OCI-LY1 (cell line): ENCODE data around the gene SH3RF3.

Experiments
- CTCF ChIP-seq: fragments of 200-600 bp; sonication (generic), shearing (Covaris generic); IDR thresholded peaks from 2 replicates; pipeline ENCODE4 v1.5.1; 2017; ENCODE audit warnings: mild to moderate bottlenecking, antibody characterized with exemption, low read length, moderate library complexity, mixed read lengths
- EZH2 ChIP-seq: fragments of 200-600 bp; sonication (generic), shearing (Covaris generic); IDR thresholded peaks from 2 replicates; pipeline ENCODE4 v1.8.0; 2017; ENCODE audit warnings: borderline replicate concordance, mixed run types, mild to moderate bottlenecking, antibody characterized with exemption, low read length, moderate library complexity, mixed read lengths

DNA sequence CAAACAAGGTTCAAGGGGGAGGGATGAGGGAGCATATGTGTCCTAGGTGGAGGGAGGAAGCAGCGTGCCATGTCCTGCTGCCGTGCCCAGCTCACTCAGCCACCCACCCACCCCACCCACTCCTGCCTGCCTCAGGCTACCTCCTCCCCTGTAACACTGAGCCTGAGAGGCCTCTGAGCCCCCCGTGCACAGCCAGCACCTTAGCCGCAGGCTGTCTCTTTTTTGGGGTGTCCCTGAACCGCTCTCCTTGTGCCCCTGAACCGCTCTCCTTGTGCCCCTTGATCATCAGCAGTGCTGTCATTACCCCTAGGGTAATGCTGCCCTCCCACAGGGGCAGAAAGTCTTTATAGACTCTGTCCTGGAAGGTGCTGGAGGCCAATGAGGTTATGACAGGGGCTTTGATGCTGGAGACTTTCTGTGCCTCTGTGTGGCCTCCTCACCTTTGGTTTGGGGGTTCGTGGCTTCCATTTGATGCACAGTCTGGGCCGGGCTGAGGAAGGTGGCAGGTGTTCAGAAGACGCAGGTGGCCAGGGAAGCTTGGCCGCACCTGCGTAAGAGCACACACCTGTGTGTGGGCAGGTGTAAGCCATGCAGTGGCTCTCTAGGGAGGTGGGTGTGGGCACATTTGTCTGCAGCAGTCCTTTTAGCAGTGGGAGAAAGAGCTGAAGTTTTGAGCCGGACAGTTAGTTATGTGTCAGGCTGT is 344.8 kb downstream of the SH3RF3 start:
- TF ChIP-seq CTCF (no peak), EZH2 (no peak)
